OCI-LY3 (cell line): ENCODE data around the gene TTLL10.
"Not testable (repeated sequence)": the region's sequence is repeated elsewhere in the genome, so short reads cannot be mapped to it uniquely, and the experiment has no call there.

Source experiments
- H2AFZ ChIP-seq: fragments of 200-600, 300-600 bp; shearing (Covaris generic); 2 replicates; pipeline ENCODE4 v1.6.0; 2014; ENCODE audit warnings: antibody characterized with exemption, low read depth, low read length
- H3K27ac ChIP-seq: fragments of 200-600, 300-600 bp; sonication (generic); 2 replicates; pipeline ENCODE4 v1.5.1; 2014; ENCODE audit warnings: mild to moderate bottlenecking, low read length, moderate library complexity, mixed read lengths
- H3K27me3 ChIP-seq: fragments of 200-600, 300-600 bp; sonication (generic); 2 replicates; pipeline ENCODE4 v1.6.1; 2014; ENCODE audit warnings: low read depth, low read length, mixed read lengths
- H3K36me3 ChIP-seq: fragments of 200-600, 300-600 bp; sonication (generic); replicated peaks from 2 replicates; pipeline ENCODE3; 2014; ENCODE audit warnings: low read depth, low read length, mixed read lengths
- H3K4me1 ChIP-seq: fragments of 300-600, 200-600 bp; sonication (generic); 2 replicates; pipeline ENCODE4 v1.6.1; 2014; ENCODE audit warnings: low read length, mixed read lengths
- H3K4me2 ChIP-seq: fragments of 200-600, 300-600 bp; sonication (generic); 2 replicates; pipeline ENCODE4 v1.6.1; 2014; ENCODE audit warnings: low read length, mixed read lengths
- H3K4me3 ChIP-seq: fragments of 300-600, 200-600 bp; sonication (generic); 2 replicates; pipeline ENCODE4 v1.5.1; 2014; ENCODE audit warnings: antibody characterized with exemption, mild to moderate bottlenecking, low read length, moderate library complexity
- H3K79me2 ChIP-seq: fragments of 300-600, 200-600 bp; shearing (Covaris generic); 2 replicates; pipeline ENCODE4 v1.6.1; 2014; ENCODE audit warnings: mild to moderate bottlenecking, low read length, mixed read lengths
- H3K9ac ChIP-seq: fragments of 300-600, 200-600 bp; shearing (Covaris generic); 2 replicates; pipeline ENCODE4 v1.6.0; 2014; ENCODE audit warnings: mild to moderate bottlenecking, low read length, moderate library complexity
- H3K9me3 ChIP-seq: fragments of 200-600, 300-600 bp; shearing (Covaris generic); 2 replicates; pipeline ENCODE4 v1.6.1; 2014; ENCODE audit warnings: low read length, mixed read lengths; ENCODE audit not compliant: insufficient read depth
- H4K20me1 ChIP-seq: fragments of 200-600, 300-600 bp; sonication (generic); 2 replicates; pipeline ENCODE4 v1.6.1; 2016; ENCODE audit warnings: low read length, mixed read lengths; ENCODE audit not compliant: insufficient read depth
- CTCF ChIP-seq: fragments of 200-600, 300-600 bp; sonication (generic); IDR thresholded peaks from 2 replicates; pipeline ENCODE4 v1.5.1; 2014; ENCODE audit warnings: antibody characterized with exemption, low read length, low read depth
- EZH2phosphoT487 ChIP-seq: fragments of 200-600 bp; shearing (Covaris generic); IDR thresholded peaks from 2 replicates; pipeline ENCODE4 v1.6.1; 2018; ENCODE audit warnings: antibody characterized with exemption, mixed run types, low read depth

Gene TTLL10

DNA sequence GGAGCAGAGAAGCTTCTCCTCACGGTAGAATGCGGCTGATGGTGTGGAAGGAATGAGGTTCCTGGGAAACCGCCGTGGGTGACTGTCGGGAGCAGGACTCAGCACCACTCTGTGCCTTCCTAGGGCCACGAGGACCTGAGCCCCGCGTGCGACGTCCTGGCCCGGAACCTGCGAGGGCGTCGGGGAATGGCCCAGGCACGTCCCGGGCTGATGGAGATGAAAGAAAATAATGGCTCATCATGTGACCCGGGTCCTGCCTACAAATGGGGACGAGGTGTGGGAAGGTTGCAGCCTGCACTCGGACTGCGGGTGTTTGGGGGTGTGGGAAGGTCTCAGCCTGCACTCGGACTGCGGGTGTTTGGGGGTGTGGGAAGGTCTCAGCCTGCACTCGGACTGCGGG, 25.1 kb upstream of the TTLL10 start:
- H3K9ac ChIP-seq, result no peak overlapping the region
- TF ChIP-seq CTCF, result no peak
- no peak for TF ChIP-seq EZH2phosphoT487
- H3K9me3 ChIP-seq, result no peaks in the 10 kb centered on the region
- no peaks in the 10 kb centered on the region for H3K27me3 ChIP-seq
- H3K36me3 ChIP-seq, result no peaks in the 10 kb centered on the region
- peaks cover 31% of the 10 kb centered on the region for H3K4me1 ChIP-seq
- H3K4me3 ChIP-seq, result no peak overlapping the region
- no peaks in the 10 kb centered on the region for H4K20me1 ChIP-seq
- no peak overlapping the region for H3K4me2 ChIP-seq
- H3K79me2 ChIP-seq, result no peaks in the 10 kb centered on the region
- H3K27ac ChIP-seq, result no peak overlapping the region
- H2AFZ ChIP-seq, result no peak overlapping the region

- Histone ChIP-seq H3K4me3 (no peak overlapping the region), H3K4me2 (no peak overlapping the region), H3K9ac (no peak overlapping the region)
Observed at GRCh38 chr1:1149416-1149815, 24.3 kb upstream of the TTLL10 start.

DNA sequence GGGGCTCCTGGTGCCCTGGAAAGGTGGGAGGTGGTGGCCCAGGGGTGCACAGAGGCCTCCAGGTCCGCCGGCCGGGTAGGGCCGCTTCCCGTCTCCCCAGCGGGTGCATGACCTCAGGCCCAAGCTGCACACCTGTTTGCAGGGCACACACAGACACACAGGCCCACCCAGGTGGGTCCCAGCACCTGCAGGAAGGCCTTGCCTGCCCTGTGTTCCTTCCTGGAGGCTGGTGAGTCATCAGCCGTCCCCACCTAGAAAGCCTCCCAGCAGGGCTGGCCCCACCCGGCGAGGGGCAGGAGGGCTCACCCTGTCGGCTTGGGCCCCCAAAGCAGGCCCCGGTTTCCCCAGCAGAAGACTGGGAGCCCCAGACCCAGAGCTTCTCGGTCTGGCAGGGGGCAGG, 23.6 kb upstream of the TTLL10 start:
- peaks cover 16% of the 10 kb centered on the region for H3K4me1 ChIP-seq
- TF ChIP-seq EZH2phosphoT487 (no peak), CTCF (no peak)
- no peak overlapping the region for H2AFZ ChIP-seq
- no peaks in the 10 kb centered on the region for H3K9me3 ChIP-seq
- H4K20me1 ChIP-seq, result no peaks in the 10 kb centered on the region
- no peak overlapping the region for H3K4me3 ChIP-seq
- no peak overlapping the region for H3K9ac ChIP-seq
- no peaks in the 10 kb centered on the region for H3K27me3 ChIP-seq
- no peak overlapping the region for H3K4me2 ChIP-seq
- H3K27ac ChIP-seq, result no peak overlapping the region
- no peaks in the 10 kb centered on the region for H3K36me3 ChIP-seq
- no peaks in the 10 kb centered on the region for H3K79me2 ChIP-seq

More at GRCh38 chr1:1149416-1149815, 24.3 kb upstream of the TTLL10 start:
- TF ChIP-seq EZH2phosphoT487, result no peak
- no peak for TF ChIP-seq CTCF
- no peaks in the 10 kb centered on the region for H4K20me1 ChIP-seq
- peaks cover 23% of the 10 kb centered on the region for H3K4me1 ChIP-seq
- no peaks in the 10 kb centered on the region for H3K36me3 ChIP-seq
- no peak overlapping the region for H3K27ac ChIP-seq
- no peaks in the 10 kb centered on the region for H3K79me2 ChIP-seq
- H2AFZ ChIP-seq, result no peak overlapping the region
- H3K9me3 ChIP-seq, result no peaks in the 10 kb centered on the region
- H3K27me3 ChIP-seq, result no peaks in the 10 kb centered on the region

DNA sequence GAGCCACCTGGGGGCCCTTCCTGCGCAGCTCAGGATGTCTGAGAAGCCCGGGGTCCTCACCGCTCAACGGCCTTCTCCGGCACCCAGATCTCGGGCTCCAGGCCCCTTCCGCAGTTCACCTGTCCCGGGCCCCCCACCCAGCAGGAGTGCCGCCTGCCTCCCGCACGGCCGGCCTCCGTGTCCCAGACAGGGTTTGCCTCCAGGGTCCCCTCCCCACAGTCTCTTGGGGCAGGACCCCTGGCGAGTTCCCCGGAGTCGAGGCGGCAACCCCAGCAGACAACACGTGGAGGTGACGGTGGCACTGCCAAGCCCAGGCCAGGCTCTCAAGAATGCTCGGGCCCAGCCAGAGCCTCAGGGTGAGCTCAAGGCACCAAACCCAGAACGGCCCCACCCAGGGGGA, 22.4 kb upstream of the TTLL10 start:
- H3K27me3 ChIP-seq, result no peaks in the 10 kb centered on the region
- no peaks in the 10 kb centered on the region for H3K79me2 ChIP-seq
- TF ChIP-seq EZH2phosphoT487 (no peak), CTCF (no peak)
- H3K36me3 ChIP-seq, result no peaks in the 10 kb centered on the region
- no peaks in the 10 kb centered on the region for H4K20me1 ChIP-seq
- H3K4me2 ChIP-seq, result no peak overlapping the region
- H3K4me3 ChIP-seq, result no peak overlapping the region
- no peak overlapping the region for H2AFZ ChIP-seq
- no peak overlapping the region for H3K9ac ChIP-seq
- peaks cover 4% of the 10 kb centered on the region for H3K4me1 ChIP-seq
- H3K27ac ChIP-seq, result no peak overlapping the region
- H3K9me3 ChIP-seq, result no peaks in the 10 kb centered on the region

DNA sequence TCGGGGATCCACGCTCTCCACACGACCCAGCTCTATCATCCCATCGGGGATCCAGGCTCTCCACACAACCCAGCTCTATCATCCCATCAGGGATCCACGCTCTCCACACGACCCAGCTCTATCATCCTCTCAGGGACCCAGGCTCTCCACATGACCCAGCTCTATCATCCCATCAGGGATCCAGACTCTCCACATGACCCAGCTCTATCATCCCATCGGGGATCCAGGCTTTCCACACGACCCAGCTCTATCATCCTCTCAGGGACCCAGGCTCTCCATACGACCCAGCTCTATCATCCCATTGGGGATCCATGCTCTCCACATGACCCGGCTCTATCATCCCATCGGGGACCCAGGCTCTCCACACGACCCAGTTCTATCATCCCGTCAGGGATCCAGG, 21.2 kb upstream of the TTLL10 start:
- not testable (repeated sequence) for H2AFZ ChIP-seq, H3K9me3 ChIP-seq, H3K27ac ChIP-seq, H3K4me2 ChIP-seq, H3K9ac ChIP-seq, H3K79me2 ChIP-seq, H3K27me3 ChIP-seq, H3K4me3 ChIP-seq, H3K36me3 ChIP-seq, H4K20me1 ChIP-seq, H3K4me1 ChIP-seq

DNA sequence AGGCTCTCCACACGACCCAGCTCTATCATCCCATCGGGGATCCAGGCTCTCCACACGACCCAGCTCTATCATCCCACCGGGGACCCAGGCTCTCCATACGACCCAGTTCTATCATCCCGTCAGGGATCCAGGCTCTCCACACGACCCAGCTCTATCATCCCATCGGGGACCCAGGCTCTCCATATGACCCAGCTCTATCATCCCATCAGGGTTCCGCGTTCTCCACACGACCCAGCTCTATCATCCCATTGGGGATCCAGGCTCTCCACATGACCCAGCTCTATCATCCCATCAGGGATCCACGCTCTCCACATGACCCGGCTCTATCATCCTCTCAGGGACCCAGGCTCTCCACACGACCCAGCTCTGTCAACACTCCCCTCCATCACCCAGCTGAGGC, 20.5 kb upstream of the TTLL10 start:
- not testable (repeated sequence) for H3K79me2 ChIP-seq, H3K27ac ChIP-seq, H3K4me1 ChIP-seq, H3K9me3 ChIP-seq, H3K4me2 ChIP-seq, H2AFZ ChIP-seq, H3K36me3 ChIP-seq, H3K27me3 ChIP-seq, H4K20me1 ChIP-seq, H3K9ac ChIP-seq, H3K4me3 ChIP-seq
